ENCODE results near the gene INHBC.

INHBC gene

DNA sequence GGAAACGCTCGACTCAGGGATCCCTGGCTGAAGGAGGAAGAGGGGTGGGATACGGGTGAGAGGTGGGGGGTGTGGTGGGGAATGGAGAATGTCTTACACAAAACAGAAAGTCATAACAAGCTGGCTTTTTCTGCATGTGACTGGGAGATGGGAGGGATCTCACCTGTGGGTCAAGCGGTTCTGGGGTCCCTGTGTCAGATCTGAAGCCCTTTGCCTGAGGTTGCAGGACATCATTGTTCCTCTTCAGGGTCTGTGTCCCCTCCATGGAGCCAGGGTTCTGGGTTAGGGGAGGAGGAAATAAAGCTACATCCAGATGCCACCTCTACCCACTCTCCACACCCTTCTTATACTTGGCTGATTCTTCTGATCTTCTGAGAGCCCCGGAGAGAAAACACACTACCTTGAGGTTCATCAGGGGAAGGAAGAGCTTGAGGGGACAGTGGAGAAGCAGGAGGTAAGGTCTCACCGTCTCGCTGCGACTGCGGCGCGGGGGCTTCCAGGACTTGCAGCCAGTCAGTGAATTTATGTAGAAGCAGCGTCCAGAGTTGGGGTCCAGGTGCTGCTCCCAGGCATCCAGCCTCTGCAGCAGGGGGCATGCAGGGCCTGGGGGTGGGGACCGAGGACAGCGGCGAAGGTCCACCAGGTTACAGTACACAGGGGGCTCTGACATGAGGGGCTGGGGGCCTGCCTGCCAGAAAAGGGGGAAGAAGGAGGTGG lies 42.6 kb downstream of the INHBC start:
- H3K9me2 ChIP-seq (replicated peaks; ENCODE audit: insufficient read depth, low read length) = no peaks in the 10 kb centered on the region
- no peak for TF ChIP-seq EZH2phosphoT487 (conservative IDR thresholded peaks at IDR 0.05; ENCODE audit: low read length)
- no peak for TF ChIP-seq CTCF (IDR thresholded peaks at IDR 0.05; ENCODE audit: insufficient read depth, low read length, poor library complexity, severe bottlenecking)
- H3K4me3 ChIP-seq (ENCODE audit: insufficient read depth, low read length, poor library complexity, severe bottlenecking) = peak overlapping the region; percentile 13
- no peaks in the 10 kb centered on the region for H4K20me1 ChIP-seq (ENCODE audit: low read depth, low read length)
- peak overlapping the region; percentile 49 for H3K4me2 ChIP-seq (ENCODE audit: low read depth, low read length, poor library complexity, severe bottlenecking)
- H3K27me3 ChIP-seq (ENCODE audit: low read length) = no peaks in the 10 kb centered on the region
- peak overlapping the region; percentile 65 for H2AFZ ChIP-seq (ENCODE audit: low read depth, low read length, severe bottlenecking)
- H3K27ac ChIP-seq (ENCODE audit: low read depth, low read length) = peak overlapping the region; percentile 63
- no peaks in the 10 kb centered on the region for H3K9me3 ChIP-seq (ENCODE audit: insufficient read depth, low read length)
- peak overlapping the region; percentile 54 for H3K9ac ChIP-seq (ENCODE audit: low read length)
- H3K36me3 ChIP-seq (ENCODE audit: low read length) = no peaks in the 10 kb centered on the region
- H3K79me2 ChIP-seq (ENCODE audit: insufficient read depth, low read length) = no peaks in the 10 kb centered on the region
- H3F3A ChIP-seq (ENCODE audit: insufficient read depth) = peaks cover 12% of the 10 kb centered on the region; the same call in 1 of the 2 replicates

DNA sequence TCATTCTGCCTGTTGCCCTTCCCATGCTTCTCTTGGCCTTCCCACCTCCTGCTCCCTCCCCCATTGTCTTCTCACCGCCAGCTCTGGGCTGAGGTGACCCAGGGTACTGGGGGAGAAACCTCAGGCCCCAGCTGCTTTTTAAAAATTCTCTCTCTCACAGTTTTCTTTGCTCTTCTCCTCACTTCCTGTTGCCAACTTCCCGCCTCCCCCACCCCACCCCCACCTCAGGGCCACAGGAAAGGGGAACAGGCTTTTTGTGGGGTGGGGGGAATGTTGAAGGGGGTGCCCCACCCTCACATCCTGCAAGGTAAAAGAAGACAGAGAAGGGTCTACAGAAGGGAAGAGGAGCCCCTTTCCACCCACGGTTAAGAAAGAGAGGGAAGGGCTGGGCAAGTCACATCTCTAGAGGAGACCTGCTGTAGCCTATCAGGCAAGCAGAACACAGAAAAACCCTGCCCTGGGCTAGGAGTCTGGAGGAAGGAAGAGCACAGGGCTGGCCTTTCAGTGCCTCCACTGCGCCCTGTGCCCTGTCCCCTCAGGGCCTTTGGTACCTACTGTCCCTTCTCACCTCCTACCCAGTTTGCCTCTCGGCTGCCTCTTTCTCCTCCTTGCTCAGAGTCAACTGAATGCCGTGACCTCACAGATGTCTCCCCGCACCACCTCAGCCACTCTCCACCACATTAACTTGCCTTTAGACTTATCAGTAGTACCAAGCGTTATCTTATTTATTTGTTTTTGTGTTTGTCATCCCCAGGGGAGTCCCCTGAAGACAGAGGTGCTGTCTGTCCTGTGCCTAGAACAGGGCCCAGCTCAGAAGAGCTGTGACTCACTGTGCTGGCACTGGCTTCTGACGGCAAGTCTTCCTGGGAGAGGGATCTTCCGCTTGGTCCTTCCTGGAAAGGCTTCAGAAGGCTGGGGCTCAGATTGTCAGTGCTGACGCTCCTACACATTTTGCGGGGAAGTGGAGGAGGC lies 43.4 kb downstream of the INHBC start:
- peak overlapping the region; percentile 65 for H2AFZ ChIP-seq (ENCODE audit: low read depth, low read length, severe bottlenecking)
- H3K9me2 ChIP-seq (replicated peaks; ENCODE audit: insufficient read depth, low read length) = no peaks in the 10 kb centered on the region
- H3K27me3 ChIP-seq (ENCODE audit: low read length) = no peaks in the 10 kb centered on the region
- no peaks in the 10 kb centered on the region for H3K9me3 ChIP-seq (ENCODE audit: insufficient read depth, low read length)
- no peaks in the 10 kb centered on the region for H3K79me2 ChIP-seq (ENCODE audit: insufficient read depth, low read length)
- no peaks in the 10 kb centered on the region for H3K36me3 ChIP-seq (ENCODE audit: low read length)
- no peak for TF ChIP-seq EZH2phosphoT487 (conservative IDR thresholded peaks at IDR 0.05; ENCODE audit: low read length)
- no peak for TF ChIP-seq CTCF (IDR thresholded peaks at IDR 0.05; ENCODE audit: insufficient read depth, low read length, poor library complexity, severe bottlenecking)
- no peaks in the 10 kb centered on the region for H4K20me1 ChIP-seq (ENCODE audit: low read depth, low read length)
- H3K9ac ChIP-seq (ENCODE audit: low read length) = peak overlapping the region; percentile 54
- H3K4me3 ChIP-seq (ENCODE audit: insufficient read depth, low read length, poor library complexity, severe bottlenecking) = peak overlapping the region; percentile 13
- peak overlapping the region; percentile 49 for H3K4me2 ChIP-seq (ENCODE audit: low read depth, low read length, poor library complexity, severe bottlenecking)
- peaks cover 12% of the 10 kb centered on the region; the same call in 1 of the 2 replicates for H3F3A ChIP-seq (ENCODE audit: insufficient read depth)
- H3K27ac ChIP-seq (ENCODE audit: low read depth, low read length) = peak overlapping the region; percentile 63

DNA sequence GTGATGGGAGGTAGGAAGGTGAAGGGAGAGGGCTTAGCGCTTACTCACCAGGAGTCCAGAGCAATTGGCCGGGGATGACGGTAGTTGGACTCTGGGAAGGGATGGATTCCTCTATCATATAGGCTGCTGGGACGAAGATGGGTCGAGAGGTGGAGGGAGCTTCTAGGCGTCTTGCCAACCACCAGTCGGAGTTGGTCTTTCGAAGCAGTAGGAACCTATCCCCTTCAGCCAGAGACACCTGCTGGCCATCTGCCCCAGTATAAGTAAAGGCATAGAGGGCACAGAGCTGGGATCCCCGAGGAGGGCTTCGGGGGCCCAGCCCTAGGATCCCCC lies 44.4 kb downstream of the INHBC start:
- no peaks in the 10 kb centered on the region for H4K20me1 ChIP-seq (ENCODE audit: low read depth, low read length)
- H3K79me2 ChIP-seq (ENCODE audit: insufficient read depth, low read length) = no peaks in the 10 kb centered on the region
- peaks cover 12% of the 10 kb centered on the region; the same call in 1 of the 2 replicates for H3F3A ChIP-seq (ENCODE audit: insufficient read depth)
- H3K4me3 ChIP-seq (ENCODE audit: insufficient read depth, low read length, poor library complexity, severe bottlenecking) = no peak overlapping the region
- peak overlapping the region; percentile 71 for H3K27ac ChIP-seq (ENCODE audit: low read depth, low read length)
- no peaks in the 10 kb centered on the region for H3K9me2 ChIP-seq (replicated peaks; ENCODE audit: insufficient read depth, low read length)
- H2AFZ ChIP-seq (ENCODE audit: low read depth, low read length, severe bottlenecking) = peak overlapping the region; percentile 83
- H3K36me3 ChIP-seq (ENCODE audit: low read length) = no peaks in the 10 kb centered on the region
- TF ChIP-seq EZH2phosphoT487 (conservative IDR thresholded peaks at IDR 0.05; ENCODE audit: low read length) = no peak
- peak overlapping the region; percentile 54 for H3K4me2 ChIP-seq (ENCODE audit: low read depth, low read length, poor library complexity, severe bottlenecking)
- no peaks in the 10 kb centered on the region for H3K27me3 ChIP-seq (ENCODE audit: low read length)
- no peaks in the 10 kb centered on the region for H3K9me3 ChIP-seq (ENCODE audit: insufficient read depth, low read length)
- H3K9ac ChIP-seq (ENCODE audit: low read length) = peak overlapping the region; percentile 43

All from SU-DHL-6 (cell line).